HUES48 (cell line): Measurements from ENCODE around the gene CNMD.
"Not testable (repeated sequence)": the region's sequence is repeated elsewhere in the genome, so short reads cannot be mapped to it uniquely, and the experiment has no call there.

ENCODE experiments used
- H3K27ac ChIP-seq: one replicate; pipeline ENCODE4 v1.7.0; 2013; ENCODE audit warnings: low read depth, low read length, inconsistent platforms
- H3K27me3 ChIP-seq: 2 replicates; pipeline ENCODE4 v1.6.1; 2013; ENCODE audit warnings: mild to moderate bottlenecking, low read length; ENCODE audit not compliant: control insufficient read depth, insufficient read depth
- H3K36me3 ChIP-seq: 2 replicates; pipeline ENCODE4 v1.6.1; 2013; ENCODE audit warnings: low read length; ENCODE audit not compliant: control insufficient read depth, insufficient read depth
- H3K4me1 ChIP-seq: 2 replicates; pipeline ENCODE4 v1.6.1; 2013; ENCODE audit warnings: mild to moderate bottlenecking, low read length; ENCODE audit not compliant: control insufficient read depth, insufficient read depth
- H3K4me3 ChIP-seq: 2 replicates; pipeline ENCODE4 v1.5.1; 2013; ENCODE audit warnings: mild to moderate bottlenecking, low read depth, low read length
- H3K9ac ChIP-seq: 2 replicates; pipeline ENCODE4 v1.6.1; 2013; ENCODE audit warnings: mild to moderate bottlenecking, low read depth, low read length, moderate library complexity
- H3K9me3 ChIP-seq: 2 replicates; pipeline ENCODE4 v1.6.1; 2013; ENCODE audit warnings: low read length; ENCODE audit not compliant: control insufficient read depth, insufficient read depth

CNMD gene

DNA sequence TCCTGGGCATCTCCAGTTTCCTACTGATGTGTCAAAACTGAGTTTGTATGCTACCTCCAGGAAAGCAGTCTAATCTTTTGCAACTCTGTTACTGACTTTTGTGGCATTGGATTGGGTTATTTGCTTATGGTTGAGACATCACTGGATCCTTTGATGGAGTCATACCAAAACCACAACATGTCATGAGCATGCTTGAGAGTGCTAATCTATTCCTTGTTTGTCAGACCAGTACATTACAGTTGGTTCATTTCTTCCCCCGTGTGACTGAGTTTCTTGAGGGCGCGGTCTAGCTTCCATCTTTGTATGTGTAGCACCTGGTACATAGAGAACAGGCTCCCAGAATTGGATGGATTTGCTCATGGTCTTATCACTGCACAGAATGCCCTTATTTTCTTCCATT lies 43.8 kb downstream of the CNMD start:
- H3K9ac ChIP-seq: no peak overlapping the region
- H3K9me3 ChIP-seq: no peaks in the 10 kb centered on the region
- no peaks in the 10 kb centered on the region for H3K27me3 ChIP-seq
- H3K27ac ChIP-seq: no peak overlapping the region
- H3K36me3 ChIP-seq: peaks cover 33% of the 10 kb centered on the region
- no peak overlapping the region for H3K4me3 ChIP-seq
- H3K4me1 ChIP-seq: no peaks in the 10 kb centered on the region

DNA sequence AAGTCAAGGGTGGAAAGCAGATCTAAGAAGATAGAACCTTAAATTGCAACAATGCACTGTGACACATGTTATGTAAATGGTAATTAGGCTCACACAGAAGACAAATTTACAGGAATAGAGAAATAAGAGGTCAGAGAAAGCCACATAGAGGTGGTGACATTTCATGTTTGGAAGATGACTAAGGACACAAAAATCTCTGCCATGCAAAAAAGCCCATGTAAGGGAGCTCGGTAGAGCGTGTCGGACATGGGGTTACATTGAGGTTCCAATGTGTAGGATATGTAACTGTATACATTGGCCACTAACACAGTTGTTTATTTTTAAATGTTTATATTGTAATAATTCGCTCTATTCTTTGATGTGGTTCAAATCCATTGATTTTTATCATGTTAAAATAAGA lies 53.2 kb downstream of the CNMD start:
- H3K36me3 ChIP-seq: peaks cover 83% of the 10 kb centered on the region
- H3K4me3 ChIP-seq: no peak overlapping the region
- H3K9me3 ChIP-seq: no peaks in the 10 kb centered on the region
- no peaks in the 10 kb centered on the region for H3K4me1 ChIP-seq
- no peaks in the 10 kb centered on the region for H3K27me3 ChIP-seq
- H3K9ac ChIP-seq: no peak overlapping the region
- H3K27ac ChIP-seq: no peak overlapping the region

DNA sequence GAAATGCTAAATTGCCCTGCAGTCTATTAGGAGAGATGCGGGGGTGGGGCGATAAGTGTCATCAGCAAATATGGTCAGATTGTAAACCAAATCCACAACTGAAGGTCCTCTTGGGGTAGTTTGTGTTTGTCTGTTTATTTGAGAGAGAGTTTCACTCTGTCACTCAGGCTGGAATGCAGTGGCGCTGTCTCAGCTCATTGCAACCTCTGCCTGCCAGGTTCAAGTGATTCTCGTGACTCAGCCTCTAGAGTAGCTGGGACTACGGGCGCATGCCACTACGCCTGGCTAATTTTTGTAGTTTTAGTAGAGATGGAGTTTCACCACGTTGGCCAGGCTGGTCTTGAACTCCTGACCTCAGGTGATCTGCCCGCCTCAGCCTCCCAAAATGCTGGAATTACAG lies 53.8 kb downstream of the CNMD start:
- H3K4me3 ChIP-seq, H3K9me3 ChIP-seq, H3K9ac ChIP-seq, H3K27me3 ChIP-seq, H3K27ac ChIP-seq, H3K4me1 ChIP-seq: not testable (repeated sequence)
- H3K36me3 ChIP-seq: peaks cover 81% of the 10 kb centered on the region

DNA sequence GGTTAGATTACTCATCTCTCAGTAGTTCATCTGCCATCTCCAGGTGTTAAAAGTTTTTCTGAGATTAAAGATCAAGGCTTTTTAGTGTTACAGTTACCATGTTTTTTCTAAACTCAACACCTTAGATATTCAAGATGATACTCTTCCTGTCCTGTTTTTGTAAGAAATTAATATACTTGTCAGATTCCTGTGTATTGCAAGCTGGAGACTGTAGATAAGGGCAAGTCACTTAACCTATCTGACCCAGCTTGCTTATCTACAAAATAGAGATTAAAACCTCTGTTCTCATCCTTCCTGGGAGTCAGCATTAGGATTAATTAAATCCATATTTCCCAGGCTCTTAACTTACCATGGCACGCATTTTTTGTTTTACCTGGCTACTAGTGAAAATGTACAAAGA lies 61.8 kb downstream of the CNMD start:
- no peak overlapping the region for H3K9ac ChIP-seq
- H3K27me3 ChIP-seq: no peaks in the 10 kb centered on the region
- H3K4me3 ChIP-seq: no peak overlapping the region
- H3K9me3 ChIP-seq: no peaks in the 10 kb centered on the region
- peaks cover 89% of the 10 kb centered on the region for H3K36me3 ChIP-seq
- no peaks in the 10 kb centered on the region for H3K4me1 ChIP-seq
- no peak overlapping the region for H3K27ac ChIP-seq

DNA sequence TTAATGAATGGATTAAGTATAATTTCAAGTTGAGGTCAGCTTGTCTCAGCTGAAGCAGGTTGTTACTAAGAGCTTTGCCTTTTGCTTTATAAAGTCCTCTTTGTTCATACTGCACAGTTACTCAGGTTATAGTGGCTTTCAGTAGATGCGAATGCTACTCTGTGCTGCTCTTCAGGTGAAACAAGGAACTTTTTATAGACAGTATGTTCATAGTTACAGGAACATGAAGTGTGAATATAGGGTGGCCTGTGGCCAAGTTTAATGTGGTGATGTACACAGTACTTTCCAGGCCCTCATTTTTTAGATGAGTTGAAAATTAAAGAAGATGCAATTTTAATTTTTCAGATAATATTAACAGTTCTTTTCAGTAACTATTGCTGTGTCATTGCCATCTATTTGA lies 66.2 kb downstream of the CNMD start:
- H3K4me1 ChIP-seq: peaks cover 7% of the 10 kb centered on the region; the same call in 1 of the 2 replicates
- no peaks in the 10 kb centered on the region for H3K27me3 ChIP-seq
- peaks cover 81% of the 10 kb centered on the region for H3K36me3 ChIP-seq
- H3K27ac ChIP-seq: no peak overlapping the region
- H3K9ac ChIP-seq: no peak overlapping the region
- no peaks in the 10 kb centered on the region for H3K9me3 ChIP-seq
- no peak overlapping the region for H3K4me3 ChIP-seq

DNA sequence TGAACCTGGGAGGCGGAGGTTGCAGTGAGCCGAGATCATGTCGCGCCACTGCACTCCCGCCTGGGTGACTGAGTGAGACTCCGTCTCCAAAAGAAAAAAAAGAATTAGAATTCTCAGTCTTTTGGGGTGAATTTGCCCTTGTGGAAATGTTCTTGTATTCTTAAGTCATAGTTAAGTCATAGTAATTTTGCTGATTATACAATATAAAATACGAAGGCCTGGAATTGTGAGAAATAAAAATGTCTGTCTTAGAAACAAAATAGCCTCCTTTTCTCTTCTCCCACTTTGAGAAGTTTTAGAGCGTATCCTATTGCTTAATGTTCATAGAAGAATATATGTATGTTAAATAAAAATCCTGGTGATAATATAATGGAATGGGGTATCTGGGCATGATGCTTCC lies 68.9 kb downstream of the CNMD start:
- Histone ChIP-seq H3K27me3 (no peaks in the 10 kb centered on the region), H3K36me3 (peaks cover 81% of the 10 kb centered on the region), H3K4me1 (peaks cover 7% of the 10 kb centered on the region; the same call in 1 of the 2 replicates), H3K27ac (no peak overlapping the region), H3K9me3 (no peaks in the 10 kb centered on the region), H3K9ac (no peak overlapping the region), H3K4me3 (no peak overlapping the region)

DNA sequence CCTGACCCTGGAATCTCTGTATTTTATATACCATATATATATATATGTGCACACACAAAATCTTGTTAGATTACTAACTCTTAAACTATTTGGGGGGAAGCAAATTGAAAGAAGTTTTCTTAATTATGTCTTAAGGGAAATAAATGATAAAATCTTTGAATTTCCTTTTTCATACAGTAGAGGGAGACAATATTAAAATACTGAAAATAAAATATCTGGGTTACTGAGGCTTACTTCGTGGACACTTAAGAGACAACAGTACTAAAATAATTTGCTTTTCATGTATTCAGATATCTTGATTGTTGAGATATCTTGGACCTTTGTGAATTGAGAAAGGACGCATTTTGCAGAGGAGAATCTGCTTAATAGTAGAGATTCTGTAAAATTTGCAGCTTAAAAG lies 69.9 kb downstream of the CNMD start:
- Histone ChIP-seq H3K36me3 (peaks cover 81% of the 10 kb centered on the region), H3K9ac (no peak overlapping the region)

DNA sequence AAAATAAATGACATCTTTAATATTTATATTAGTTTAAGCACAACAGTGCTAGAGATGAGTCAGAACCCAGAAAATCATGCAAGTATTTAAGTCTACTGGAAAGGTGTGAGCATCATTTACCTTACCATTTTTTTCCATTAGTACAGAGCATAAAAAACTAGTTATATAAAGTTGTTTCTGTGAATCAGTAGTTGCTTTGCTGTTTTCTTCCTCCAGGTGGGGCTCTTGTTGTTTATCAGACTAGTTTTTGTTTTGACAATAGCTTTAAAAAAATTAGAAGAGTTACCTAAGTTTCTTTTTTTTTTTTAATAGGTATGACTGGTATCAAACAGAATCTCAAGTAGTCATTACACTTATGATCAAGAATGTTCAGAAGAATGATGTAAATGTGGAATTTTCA lies 74.3 kb downstream of the CNMD start:
- H3K9ac ChIP-seq: no peak overlapping the region
- no peak overlapping the region for H3K4me3 ChIP-seq
- H3K4me1 ChIP-seq: peaks cover 7% of the 10 kb centered on the region; the same call in 1 of the 2 replicates
- H3K9me3 ChIP-seq: no peaks in the 10 kb centered on the region
- no peaks in the 10 kb centered on the region for H3K27me3 ChIP-seq
- no peak overlapping the region for H3K27ac ChIP-seq
- H3K36me3 ChIP-seq: peaks cover 99% of the 10 kb centered on the region

More for the DNA sequence above, 69.9 kb downstream of the CNMD start:
- Histone ChIP-seq H3K27ac (no peak overlapping the region), H3K4me3 (no peak overlapping the region), H3K9me3 (no peaks in the 10 kb centered on the region), H3K27me3 (no peaks in the 10 kb centered on the region), H3K4me1 (peaks cover 7% of the 10 kb centered on the region; the same call in 1 of the 2 replicates)

DNA sequence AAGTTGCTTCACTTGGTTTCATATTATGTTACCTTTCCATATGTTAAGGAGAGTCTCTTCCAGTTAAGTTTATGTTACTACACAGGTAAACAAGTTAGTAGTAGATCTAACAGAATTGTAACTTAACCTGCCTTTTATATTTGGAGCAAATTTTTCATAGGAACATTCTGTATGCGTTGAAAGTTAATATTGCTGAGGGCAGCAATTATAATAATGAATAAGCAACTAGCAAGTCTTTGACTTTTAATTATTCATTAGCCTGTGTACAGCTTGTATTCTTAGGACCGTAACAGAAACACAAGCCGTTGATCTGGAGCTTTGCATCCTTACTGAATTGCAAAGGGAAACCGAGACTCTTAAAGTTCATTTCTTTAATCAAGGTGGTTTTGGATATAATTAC lies 75.3 kb downstream of the CNMD start:
- H3K36me3 ChIP-seq: peaks cover 96% of the 10 kb centered on the region

DNA sequence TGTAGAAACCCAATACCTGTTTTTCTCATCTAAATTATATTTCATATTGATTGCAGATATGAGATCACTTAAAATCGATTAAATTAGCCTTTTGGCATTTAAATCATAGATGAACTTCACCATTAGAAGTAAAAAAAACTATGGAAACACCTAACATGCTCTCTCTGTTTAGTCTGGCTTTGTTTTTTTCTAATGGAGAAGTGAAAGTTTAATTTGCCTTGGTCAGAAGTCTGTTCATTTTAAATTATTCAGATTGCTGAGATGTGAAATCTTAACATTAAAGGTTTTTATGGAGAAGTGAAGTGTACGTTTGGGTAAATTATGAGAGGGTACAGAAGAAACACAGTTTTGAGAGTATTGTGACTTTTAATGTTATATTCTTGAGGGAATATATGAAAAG lies 80.3 kb downstream of the CNMD start:
- Histone ChIP-seq H3K4me1 (peaks cover 8% of the 10 kb centered on the region; the same call in 1 of the 2 replicates), H3K36me3 (peaks cover 94% of the 10 kb centered on the region), H3K9ac (no peak overlapping the region)

More for the DNA sequence above, 75.3 kb downstream of the CNMD start:
- Histone ChIP-seq H3K4me1 (peaks cover 5% of the 10 kb centered on the region; the same call in 1 of the 2 replicates), H3K27me3 (no peaks in the 10 kb centered on the region), H3K9ac (no peak overlapping the region), H3K4me3 (no peak overlapping the region), H3K9me3 (no peaks in the 10 kb centered on the region), H3K27ac (no peak overlapping the region)

More for the DNA sequence above, 80.3 kb downstream of the CNMD start:
- Histone ChIP-seq H3K9me3 (no peaks in the 10 kb centered on the region), H3K4me3 (no peak overlapping the region), H3K27me3 (no peaks in the 10 kb centered on the region), H3K27ac (no peak overlapping the region)
